ENCODE results near the gene ZNF853. TPM values are rescaled to one million over a fixed set of nuclear protein-coding genes. Genes with fewer than 3 reads are reported as not detected.

The ZNF853 gene
- 3.4 and 6.4 TPM in 2 replicates for total RNA-seq (2021)
- Bru-seq, nascent RNA: percentile 37 among the genes with signal in this experiment
- BruChase-seq, experiment 1, labeled RNA remaining after a 2-hour chase: percentile 42 among the genes with signal in this experiment
- percentile 42 among the genes with signal in this experiment for BruChase-seq, experiment 2, labeled RNA remaining after a 6-hour chase
- long read RNA-seq, partial matches to known transcripts: 2 of 18 reads
- long read RNA-seq, other reads (novel, unspliced or antisense): 14 of 18 reads

GRCh38 chr7:6614953-6615722 is at the start of gene ZNF853:
Gene ZNF853 (plus strand): TSS chr7:6615610. CDS start chr7:6616175, 565 bp downstream.
- BruUV-seq (replicated peaks): no TSS peak
- Histone ChIP-seq H3K27me3 (replicated peaks; ENCODE audit: insufficient read depth, low read depth, low read length, poor library complexity) (no peaks in the 10 kb centered on the region), H3K4me1 (ENCODE audit: insufficient read depth, low read length, poor library complexity, severe bottlenecking) (peaks cover 5% of the 10 kb centered on the region), H3K36me3 (ENCODE audit: insufficient read depth, low read length, poor library complexity, severe bottlenecking) (no peaks in the 10 kb centered on the region), H3K4me3 (ENCODE audit: low read depth, low read length, poor library complexity, severe bottlenecking) (peak within 1 kb of the TSS; percentile 59), H3K9me3 (ENCODE audit: low read depth, low read length, poor library complexity, severe bottlenecking) (no peaks in the 10 kb centered on the region), H3K27ac (ENCODE audit: low read depth, low read length, poor library complexity, severe bottlenecking) (peak within 1 kb of the TSS; percentile 42)
- POLR2A ChIA-PET (ENCODE audit: low non-redundant PET): no interaction called here
- CTCF ChIA-PET: no interaction called here
- no peak for DNase-seq (ENCODE audit: low spot score)
- intact Hi-C loops (cut with micrococcal nuclease; ENCODE audit: unreplicated experiment): no loop called here
- TF ChIP-seq EZH2 (IDR thresholded peaks at IDR 0.05; ENCODE audit: borderline replicate concordance, low read depth, low read length, poor library complexity, severe bottlenecking) (no peak), CTCF (conservative IDR thresholded peaks at IDR 0.05; ENCODE audit: low read depth, low read length) (no peak)

- CTCF ChIA-PET: interaction anchor here (0.6 kb wide), 2 partner anchors 11 to 48 kb away, joined by 8 read pairs; no protein-coding TSS in a partner anchor
- intact Hi-C loops (cut with micrococcal nuclease; ENCODE audit: unreplicated experiment): no loop called here
- Histone ChIP-seq H3K36me3 (ENCODE audit: insufficient read depth, low read length, poor library complexity, severe bottlenecking) (no peaks in the 10 kb centered on the region), H3K27me3 (replicated peaks; ENCODE audit: insufficient read depth, low read depth, low read length, poor library complexity) (no peaks in the 10 kb centered on the region), H3K27ac (ENCODE audit: low read depth, low read length, poor library complexity, severe bottlenecking) (no peak overlapping the region), H3K4me1 (ENCODE audit: insufficient read depth, low read length, poor library complexity, severe bottlenecking) (no peaks in the 10 kb centered on the region), H3K4me3 (ENCODE audit: low read depth, low read length, poor library complexity, severe bottlenecking) (no peak overlapping the region), H3K9me3 (ENCODE audit: low read depth, low read length, poor library complexity, severe bottlenecking) (no peaks in the 10 kb centered on the region)
- TF ChIP-seq EZH2 (IDR thresholded peaks at IDR 0.05; ENCODE audit: borderline replicate concordance, low read depth, low read length, poor library complexity, severe bottlenecking) (no peak), CTCF (conservative IDR thresholded peaks at IDR 0.05; ENCODE audit: low read depth, low read length) (no peak)
- DNase-seq (ENCODE audit: low spot score): no peak
- BruUV-seq (replicated peaks): no TSS peak
- POLR2A ChIA-PET (ENCODE audit: low non-redundant PET): no interaction called here
These were observed 49.8 kb upstream of the ZNF853 start for GRCh38 chr7:6565655-6566054.

- TF ChIP-seq EZH2 (IDR thresholded peaks at IDR 0.05; ENCODE audit: borderline replicate concordance, low read depth, low read length, poor library complexity, severe bottlenecking) (no peak), CTCF (conservative IDR thresholded peaks at IDR 0.05; ENCODE audit: low read depth, low read length) (no peak)
- POLR2A ChIA-PET (ENCODE audit: low non-redundant PET): no interaction called here
- H3K27me3 ChIP-seq (replicated peaks; ENCODE audit: insufficient read depth, low read depth, low read length, poor library complexity): no peaks in the 10 kb centered on the region
- intact Hi-C loops (cut with micrococcal nuclease; ENCODE audit: unreplicated experiment): no loop called here
- H3K4me1 ChIP-seq (ENCODE audit: insufficient read depth, low read length, poor library complexity, severe bottlenecking): no peaks in the 10 kb centered on the region
- no peak overlapping the region for H3K27ac ChIP-seq (ENCODE audit: low read depth, low read length, poor library complexity, severe bottlenecking)
- H3K9me3 ChIP-seq (ENCODE audit: low read depth, low read length, poor library complexity, severe bottlenecking): no peaks in the 10 kb centered on the region
- H3K4me3 ChIP-seq (ENCODE audit: low read depth, low read length, poor library complexity, severe bottlenecking): no peak overlapping the region
- CTCF ChIA-PET: no interaction called here
- no peaks in the 10 kb centered on the region for H3K36me3 ChIP-seq (ENCODE audit: insufficient read depth, low read length, poor library complexity, severe bottlenecking)
- DNase-seq (ENCODE audit: low spot score): no peak
- BruUV-seq (replicated peaks): no TSS peak
These were observed 47.5 kb upstream of the ZNF853 start for GRCh38 chr7:6567886-6568285.
